Loucy (cell line): ENCODE results near the gene MYL3.
"Not testable (repeated sequence)": the region's sequence is repeated elsewhere in the genome, so short reads cannot be mapped to it uniquely, and the experiment has no call there.

Experiments
- H2AFZ ChIP-seq: fragments of 200-600 bp; sonication (generic); 2 replicates; pipeline ENCODE4 v1.6.0; 2016; ENCODE audit warnings: antibody characterized with exemption, mild to moderate bottlenecking, low read length, moderate library complexity
- H3F3A ChIP-seq: fragments of 200-600 bp; 2 replicates; pipeline ENCODE4 v1.6.0; 2016; ENCODE audit warnings: antibody characterized with exemption, low read depth, mild to moderate bottlenecking
- H3K27me3 ChIP-seq: fragments of 200-600 bp; sonication (generic); 2 replicates; pipeline ENCODE4 v1.6.1; 2014; ENCODE audit warnings: low read length, mild to moderate bottlenecking; ENCODE audit not compliant: insufficient read depth, poor library complexity, severe bottlenecking
- H3K36me3 ChIP-seq: fragments of 200-600 bp; sonication (generic); 2 replicates; pipeline ENCODE4 v1.6.1; 2016; ENCODE audit warnings: low read length; ENCODE audit not compliant: insufficient read depth
- H3K4me1 ChIP-seq: fragments of 200-600 bp; sonication (generic); 2 replicates; pipeline ENCODE4 v1.5.1; 2014; ENCODE audit warnings: low read length, mild to moderate bottlenecking; ENCODE audit not compliant: insufficient read depth, poor library complexity, severe bottlenecking
- H3K4me2 ChIP-seq: fragments of 200-600 bp; sonication (generic); 2 replicates; pipeline ENCODE4 v1.6.0; 2014; ENCODE audit warnings: antibody characterized with exemption, low read length, low read depth, mild to moderate bottlenecking; ENCODE audit not compliant: poor library complexity, severe bottlenecking
- H3K4me3 ChIP-seq: fragments of 200-600 bp; sonication (generic); 2 replicates; pipeline ENCODE4 v1.5.1; 2014; ENCODE audit warnings: low read length, mild to moderate bottlenecking, mixed read lengths; ENCODE audit not compliant: poor library complexity, severe bottlenecking
- H3K79me2 ChIP-seq: fragments of 200-600 bp; sonication (generic); 2 replicates; pipeline ENCODE4 v1.6.1; 2014; ENCODE audit warnings: low read length; ENCODE audit not compliant: insufficient read depth
- H3K9ac ChIP-seq: fragments of 200-600 bp; sonication (generic); 2 replicates; pipeline ENCODE4 v1.6.0; 2014; ENCODE audit warnings: mild to moderate bottlenecking, low read depth, low read length, moderate library complexity; ENCODE audit not compliant: poor library complexity, severe bottlenecking
- H3K9me2 ChIP-seq: fragments of 200-600 bp; sonication (generic); replicated peaks from 2 replicates; pipeline ENCODE4 v1.6.1; 2016; ENCODE audit warnings: low read depth, low read length, mixed read lengths
- H3K9me3 ChIP-seq: fragments of 200-600 bp; sonication (generic); 2 replicates; pipeline ENCODE4 v1.6.1; 2014; ENCODE audit warnings: mild to moderate bottlenecking, antibody characterized with exemption, low read length, low read depth; ENCODE audit not compliant: insufficient read depth
- H4K20me1 ChIP-seq: fragments of 200-600 bp; sonication (generic); 2 replicates; pipeline ENCODE4 v1.6.0; 2014; ENCODE audit warnings: antibody characterized with exemption, low read length, mild to moderate bottlenecking; ENCODE audit not compliant: insufficient read depth, poor library complexity, severe bottlenecking
- CTCF ChIP-seq: fragments of 200-600 bp; sonication (generic); conservative IDR thresholded peaks from 2 replicates; pipeline ENCODE4 v1.5.1; 2014; ENCODE audit warnings: mild to moderate bottlenecking, antibody characterized with exemption, low read length
- EZH2phosphoT487 ChIP-seq: fragments of 200-600 bp; IDR thresholded peaks from 2 replicates; pipeline ENCODE4 v1.6.1; 2018; ENCODE audit warnings: antibody characterized with exemption, mild to moderate bottlenecking, moderate library complexity, borderline replicate concordance

MYL3 gene

DNA sequence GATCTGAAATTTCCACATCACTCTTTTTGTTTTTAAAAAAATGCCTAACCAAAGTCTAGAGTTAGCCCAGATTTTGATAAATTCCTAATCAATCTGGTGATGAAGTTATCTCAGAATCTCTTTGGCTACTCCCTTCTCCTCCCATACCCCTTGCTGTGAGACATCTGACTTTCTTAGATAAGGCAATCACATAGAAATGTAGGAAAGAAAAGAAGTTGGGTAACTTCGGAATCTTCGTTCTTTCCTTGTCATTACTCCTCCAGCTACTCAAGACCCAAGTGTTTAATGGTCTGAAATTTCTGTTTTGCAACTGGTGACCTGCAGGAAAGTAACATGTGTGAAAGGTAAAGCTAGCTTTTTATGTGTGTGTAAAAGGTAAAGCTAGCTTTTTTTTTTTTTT, 37.8 kb downstream of the MYL3 start:
- no peak overlapping the region for H3K4me2 ChIP-seq
- no peaks in the 10 kb centered on the region for H3K9me2 ChIP-seq
- H3K36me3 ChIP-seq: no peaks in the 10 kb centered on the region
- peaks cover 3% of the 10 kb centered on the region for H3K4me1 ChIP-seq
- H3F3A ChIP-seq: no peaks in the 10 kb centered on the region
- no peaks in the 10 kb centered on the region for H4K20me1 ChIP-seq
- no peak overlapping the region for H2AFZ ChIP-seq
- no peak overlapping the region for H3K9ac ChIP-seq
- H3K4me3 ChIP-seq: no peak overlapping the region
- peaks cover 6% of the 10 kb centered on the region; the same call in 1 of the 2 replicates for H3K9me3 ChIP-seq
- peaks cover 7% of the 10 kb centered on the region for H3K27me3 ChIP-seq
- H3K79me2 ChIP-seq: no peaks in the 10 kb centered on the region
- no peak for TF ChIP-seq EZH2phosphoT487
- no peak for TF ChIP-seq CTCF

DNA sequence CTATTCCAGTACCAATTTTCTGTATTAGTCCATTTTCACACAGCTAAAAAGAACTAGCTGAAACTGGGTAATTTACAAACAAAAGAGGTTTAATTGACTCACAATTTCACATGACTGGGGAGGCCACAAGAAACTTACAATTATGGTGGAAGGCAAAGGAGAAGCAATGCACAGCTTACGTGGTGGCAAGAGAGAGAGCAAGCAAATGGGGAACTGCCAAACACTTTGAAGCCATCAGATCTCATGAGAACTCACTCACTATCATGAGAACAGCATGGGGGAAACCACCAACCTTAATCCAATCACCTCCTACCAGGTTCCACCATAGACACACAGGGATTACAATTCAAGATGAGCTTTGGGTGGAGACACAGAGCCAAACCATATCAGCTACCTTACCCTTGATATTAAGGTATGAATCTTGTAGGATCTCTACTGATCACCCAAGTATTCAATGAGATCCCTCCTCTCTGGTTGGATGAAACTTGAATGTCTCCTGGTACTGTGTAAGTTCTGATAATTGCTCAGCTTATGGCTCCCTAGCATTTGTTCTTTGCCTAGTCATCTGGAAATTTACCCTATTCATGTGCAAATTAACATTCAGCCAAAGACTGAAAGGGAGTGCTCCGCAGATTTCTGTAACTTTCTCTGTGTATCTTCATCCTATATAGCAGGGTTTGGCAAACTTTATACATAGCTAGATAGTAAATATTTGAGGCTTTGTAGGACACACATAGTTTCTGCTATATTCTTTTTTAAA, 38.9 kb downstream of the MYL3 start:
- no peaks in the 10 kb centered on the region for H3K79me2 ChIP-seq
- no peak overlapping the region for H3K9ac ChIP-seq
- H3K4me1 ChIP-seq: peaks cover 3% of the 10 kb centered on the region
- no peak overlapping the region for H3K4me2 ChIP-seq
- H2AFZ ChIP-seq: no peak overlapping the region
- no peak for TF ChIP-seq CTCF
- TF ChIP-seq EZH2phosphoT487: no peak
- H3K9me3 ChIP-seq: peaks cover 6% of the 10 kb centered on the region; the same call in 1 of the 2 replicates
- no peak overlapping the region for H3K4me3 ChIP-seq
- no peaks in the 10 kb centered on the region for H3K9me2 ChIP-seq
- H3K36me3 ChIP-seq: no peaks in the 10 kb centered on the region
- no peaks in the 10 kb centered on the region for H4K20me1 ChIP-seq
- H3F3A ChIP-seq: no peaks in the 10 kb centered on the region
- H3K27me3 ChIP-seq: peaks cover 7% of the 10 kb centered on the region

DNA sequence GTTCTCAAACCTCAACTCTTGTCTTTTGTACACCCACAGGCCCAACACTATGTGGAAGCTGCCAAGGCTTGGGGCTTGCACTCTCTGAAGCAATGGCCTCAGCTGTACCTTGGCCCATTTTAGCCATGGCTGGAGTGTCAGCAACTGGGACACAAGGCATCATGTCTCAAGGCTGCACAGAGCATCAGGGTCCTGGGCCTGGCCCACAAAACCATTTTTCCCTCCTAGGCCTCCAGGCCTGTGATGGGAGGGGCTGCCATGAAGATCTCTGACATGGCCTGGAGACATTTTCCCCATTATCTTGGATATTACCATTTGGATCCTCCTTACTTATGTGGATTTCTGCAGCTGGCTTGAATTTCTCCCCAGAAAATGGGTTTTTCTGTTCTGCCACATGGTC, 39.9 kb downstream of the MYL3 start:
- H4K20me1 ChIP-seq, H3F3A ChIP-seq, H3K27me3 ChIP-seq, H3K9me3 ChIP-seq, H3K4me3 ChIP-seq, H3K9ac ChIP-seq, H3K36me3 ChIP-seq, H3K79me2 ChIP-seq, H2AFZ ChIP-seq, H3K4me2 ChIP-seq, H3K4me1 ChIP-seq, H3K9me2 ChIP-seq: not testable (repeated sequence)

- H2AFZ ChIP-seq: no peak overlapping the region
- no peak overlapping the region for H3K4me2 ChIP-seq
Observed at GRCh38 chr3:46821553-46821952, 41.7 kb downstream of the MYL3 start.

More at GRCh38 chr3:46821553-46821952, 41.7 kb downstream of the MYL3 start:
- no peaks in the 10 kb centered on the region for H4K20me1 ChIP-seq
- H3F3A ChIP-seq: no peaks in the 10 kb centered on the region
- peaks cover 6% of the 10 kb centered on the region; the same call in 1 of the 2 replicates for H3K9me3 ChIP-seq
- no peaks in the 10 kb centered on the region for H3K4me1 ChIP-seq
- H3K9ac ChIP-seq: no peak overlapping the region
- H3K4me3 ChIP-seq: no peak overlapping the region
- H3K27me3 ChIP-seq: peaks cover 7% of the 10 kb centered on the region
- H3K9me2 ChIP-seq: no peaks in the 10 kb centered on the region
- H3K79me2 ChIP-seq: no peaks in the 10 kb centered on the region
- TF ChIP-seq EZH2phosphoT487 (no peak), CTCF (no peak)
- no peaks in the 10 kb centered on the region for H3K36me3 ChIP-seq
